Left ventricle myocardium superior (tissue), 1 donor: ENCODE results near the gene IMPG1. TPM values are rescaled to one million over a fixed set of nuclear protein-coding genes. Genes with fewer than 3 reads are reported as not detected.
A peak's percentile ranks its signal among the peaks of the same experiment; 100 is the strongest.

Experiments used
- ATAC-seq: fragments of 200-7000 bp; cut with Tn5 transposase; one replicate; pipeline ENCODE4 v1.9.1; 2020; ENCODE audit warnings: mild to moderate bottlenecking, moderate library complexity
- DNase-seq: peaks from one replicate; pipeline ENCODE4 v3.0.0-alpha.2; 2020
- intact Hi-C: fragments of 100-400 bp; cut with micrococcal nuclease; formaldehyde crosslinking; loops from one replicate; pipeline ENCODE4 v1.11.0; 2022
- long read RNA-seq: library from polyadenylated mRNA; unstranded; transcript quantifications from one replicate; pipeline ENCODE4 v2.0.0, GENCODE V29; 2021
- total RNA-seq: library from RNA; stranded (reverse); fragmentation: NEBNext Ultra II Directional; extraction: Animal tissue kit (Norgen Biotek cat#: 25700); gene quantifications from one replicate; pipeline ENCODE4 v1.2.1, GENCODE V29; 2021
- donor health status: DM: no; HTN: yes; CAD: no; lungs with severe emphysema.

IMPG1 gene, protein sequence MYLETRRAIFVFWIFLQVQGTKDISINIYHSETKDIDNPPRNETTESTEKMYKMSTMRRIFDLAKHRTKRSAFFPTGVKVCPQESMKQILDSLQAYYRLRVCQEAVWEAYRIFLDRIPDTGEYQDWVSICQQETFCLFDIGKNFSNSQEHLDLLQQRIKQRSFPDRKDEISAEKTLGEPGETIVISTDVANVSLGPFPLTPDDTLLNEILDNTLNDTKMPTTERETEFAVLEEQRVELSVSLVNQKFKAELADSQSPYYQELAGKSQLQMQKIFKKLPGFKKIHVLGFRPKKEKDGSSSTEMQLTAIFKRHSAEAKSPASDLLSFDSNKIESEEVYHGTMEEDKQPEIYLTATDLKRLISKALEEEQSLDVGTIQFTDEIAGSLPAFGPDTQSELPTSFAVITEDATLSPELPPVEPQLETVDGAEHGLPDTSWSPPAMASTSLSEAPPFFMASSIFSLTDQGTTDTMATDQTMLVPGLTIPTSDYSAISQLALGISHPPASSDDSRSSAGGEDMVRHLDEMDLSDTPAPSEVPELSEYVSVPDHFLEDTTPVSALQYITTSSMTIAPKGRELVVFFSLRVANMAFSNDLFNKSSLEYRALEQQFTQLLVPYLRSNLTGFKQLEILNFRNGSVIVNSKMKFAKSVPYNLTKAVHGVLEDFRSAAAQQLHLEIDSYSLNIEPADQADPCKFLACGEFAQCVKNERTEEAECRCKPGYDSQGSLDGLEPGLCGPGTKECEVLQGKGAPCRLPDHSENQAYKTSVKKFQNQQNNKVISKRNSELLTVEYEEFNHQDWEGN
- not detected for total RNA-seq
- long read RNA-seq, result 0 reads

DNA sequence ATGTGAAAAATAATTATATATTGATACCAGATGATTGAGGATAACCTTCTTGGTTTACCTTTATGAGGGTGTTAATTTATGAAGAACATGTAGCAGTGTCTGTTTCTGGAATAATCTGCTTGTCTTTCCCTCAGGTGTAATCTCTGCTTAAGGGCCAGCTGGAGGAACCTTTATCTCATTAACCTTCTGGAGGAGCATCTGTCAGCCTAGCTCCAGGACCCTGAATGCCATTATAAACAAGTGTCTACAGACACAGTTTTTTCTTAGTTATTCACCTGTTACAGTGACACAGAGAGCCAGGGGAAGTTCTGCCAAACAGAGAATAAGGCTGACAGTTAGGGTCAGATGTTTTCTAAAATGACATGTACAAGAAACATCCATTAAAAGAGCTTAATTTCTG is at the start of gene IMPG1:
IMPG1 (minus strand) TSS at position 101 of the 400 bp plus-strand sequence. CDS start 174 bp downstream, outside the sequence.
- DNase-seq (no peak), ATAC-seq (no peak)
- intact Hi-C loops, result no loop called here

DNA sequence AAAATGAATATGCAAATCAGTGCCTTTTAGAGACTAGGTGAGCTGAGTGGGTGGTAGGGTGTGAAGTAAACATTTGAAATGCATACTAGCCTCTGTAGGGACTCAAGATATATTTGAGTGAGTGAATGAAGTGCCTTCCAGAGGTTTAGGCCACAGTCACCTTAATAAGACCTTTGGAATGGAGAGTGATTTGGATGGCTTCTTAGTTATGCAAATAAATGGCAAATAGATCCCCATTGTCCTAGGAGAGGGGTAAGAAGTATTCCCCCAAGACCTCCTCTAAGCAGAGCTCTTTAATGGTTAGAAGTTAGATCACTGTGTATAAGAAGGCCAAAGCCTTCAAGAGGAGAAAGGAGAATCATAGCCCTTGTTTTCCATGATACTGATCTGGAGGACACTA is 47.8 kb upstream of the IMPG1 start:
- intact Hi-C loops, result no loop called here
- no peak for DNase-seq

DNA sequence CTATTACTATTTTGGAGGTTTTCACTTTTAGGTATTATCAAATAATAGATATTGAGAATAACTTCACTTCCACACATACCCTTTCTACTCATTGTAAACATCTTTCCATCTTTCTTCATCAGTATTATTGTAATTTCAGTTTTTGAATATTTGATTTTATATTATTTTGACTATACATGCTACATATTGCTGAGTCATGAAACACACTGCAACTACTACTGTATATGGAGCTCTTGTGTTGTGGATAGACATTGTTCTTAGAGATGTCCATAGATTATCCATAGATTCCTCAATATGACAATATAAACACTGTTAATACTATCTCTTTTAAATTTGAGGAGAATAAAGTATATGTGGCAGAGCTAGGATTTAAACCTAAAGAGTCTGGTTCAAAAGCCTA is 819 bp upstream of the IMPG1 start:
- DNase-seq, result no peak
- no peak for ATAC-seq
- intact Hi-C loops, result no loop called here

More for the DNA sequence above, 47.8 kb upstream of the IMPG1 start:
- no peak for ATAC-seq

DNA sequence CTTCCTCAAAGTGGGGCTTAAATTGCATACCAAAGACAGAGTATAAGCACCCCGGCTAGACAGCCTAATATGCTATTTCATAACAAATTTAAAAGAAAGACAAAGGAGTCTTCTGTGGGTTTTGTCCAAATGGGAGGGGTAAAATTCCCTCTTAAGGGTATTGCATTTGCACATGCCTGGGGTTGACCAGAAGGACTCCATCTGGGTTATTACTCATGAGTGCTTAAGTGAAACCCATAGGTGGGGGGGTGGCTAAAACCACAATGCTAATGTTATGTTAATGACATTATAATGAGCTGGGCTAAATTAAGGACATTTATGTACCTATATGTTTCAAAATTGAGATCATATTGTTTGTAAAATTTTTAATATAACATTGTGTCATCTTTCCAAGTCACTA is 15.0 kb downstream of the IMPG1 start:
- no peak for DNase-seq
- intact Hi-C loops, result no loop called here
- no peak for ATAC-seq

DNA sequence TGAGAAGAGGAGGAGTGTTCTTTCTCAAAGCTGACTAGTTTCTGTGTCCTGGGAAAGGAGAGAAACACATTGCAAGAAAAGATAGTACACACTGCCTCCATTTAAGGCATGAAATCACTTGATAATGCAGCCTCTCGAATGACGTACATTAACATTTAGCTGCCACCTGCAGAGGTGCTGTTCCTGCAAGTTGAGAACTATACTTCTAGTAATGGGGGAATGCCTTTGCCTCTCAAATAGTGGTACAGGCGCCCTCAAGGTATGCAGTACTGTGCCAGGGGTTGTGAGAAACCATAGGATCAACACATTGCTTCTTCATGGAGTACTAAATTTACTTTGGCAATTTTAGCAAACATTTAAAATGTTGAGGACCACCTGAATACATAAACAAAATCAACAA is 20.1 kb downstream of the IMPG1 start:
- intact Hi-C loops, result no loop called here

DNA sequence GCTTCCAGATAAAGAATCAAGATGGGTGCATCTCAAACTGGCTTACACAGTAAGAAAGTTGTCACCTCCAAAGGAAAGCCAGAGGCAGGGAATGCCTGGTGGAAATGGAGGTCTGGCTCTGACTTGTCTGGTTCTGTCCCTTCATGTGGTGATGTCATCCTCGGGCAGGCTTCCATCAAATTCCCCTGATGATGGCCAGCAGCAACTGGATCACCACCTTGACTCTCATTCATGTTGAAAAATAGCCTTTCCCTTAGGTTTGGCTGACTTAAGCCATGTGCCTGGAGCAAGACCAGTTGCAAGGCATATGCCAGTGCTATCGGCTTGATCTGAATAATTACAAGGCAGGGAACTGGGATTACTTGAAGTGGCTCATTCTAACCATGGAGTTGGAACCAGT is 28.8 kb downstream of the IMPG1 start:
- intact Hi-C loops, result no loop called here
- DNase-seq (no peak), ATAC-seq (no peak)

More for the DNA sequence above, 20.1 kb downstream of the IMPG1 start:
- no peak for DNase-seq
- no peak for ATAC-seq

DNA sequence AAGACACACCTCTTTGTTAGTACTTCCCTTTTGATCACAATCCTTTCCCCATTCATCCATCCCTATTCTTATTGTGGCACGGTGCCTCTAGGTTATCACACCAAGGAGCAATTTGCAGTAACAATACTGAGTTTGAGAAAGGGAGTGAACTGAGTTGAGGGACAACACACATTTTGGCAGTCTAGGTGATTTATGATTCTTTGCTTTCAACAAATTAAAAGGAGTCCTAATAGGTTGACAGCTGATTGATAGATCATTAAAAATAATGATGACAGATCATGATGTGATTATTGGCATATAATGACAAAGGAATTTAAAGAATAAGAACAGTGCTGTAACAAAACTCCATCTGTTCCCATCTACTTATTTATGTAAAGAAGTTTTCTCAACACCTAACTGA is 36.7 kb downstream of the IMPG1 start:
- DNase-seq (no peak), ATAC-seq (no peak)
- intact Hi-C loops, result no loop called here

DNA sequence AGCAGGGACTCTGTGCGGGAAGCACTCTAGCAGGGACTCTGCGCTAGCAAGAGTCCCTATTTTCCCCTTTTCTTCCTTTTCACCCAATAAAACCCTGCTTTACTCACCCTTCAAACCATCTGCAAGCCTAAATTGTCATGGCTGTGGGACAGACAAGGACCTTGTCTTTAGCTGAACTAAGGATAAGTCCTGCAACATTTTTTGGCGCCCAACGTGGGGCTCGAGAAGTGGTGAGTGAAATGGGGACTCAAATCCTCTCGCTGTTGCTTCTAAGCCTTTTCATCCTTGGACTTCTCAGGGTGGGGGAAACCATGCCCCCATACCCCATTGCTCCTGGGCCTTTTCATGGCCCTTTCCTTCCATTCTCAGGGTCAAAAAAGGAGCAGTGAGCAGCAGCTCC is 46.4 kb downstream of the IMPG1 start:
- ATAC-seq (no peak), DNase-seq (no peak)
- intact Hi-C loops, result no loop called here

DNA sequence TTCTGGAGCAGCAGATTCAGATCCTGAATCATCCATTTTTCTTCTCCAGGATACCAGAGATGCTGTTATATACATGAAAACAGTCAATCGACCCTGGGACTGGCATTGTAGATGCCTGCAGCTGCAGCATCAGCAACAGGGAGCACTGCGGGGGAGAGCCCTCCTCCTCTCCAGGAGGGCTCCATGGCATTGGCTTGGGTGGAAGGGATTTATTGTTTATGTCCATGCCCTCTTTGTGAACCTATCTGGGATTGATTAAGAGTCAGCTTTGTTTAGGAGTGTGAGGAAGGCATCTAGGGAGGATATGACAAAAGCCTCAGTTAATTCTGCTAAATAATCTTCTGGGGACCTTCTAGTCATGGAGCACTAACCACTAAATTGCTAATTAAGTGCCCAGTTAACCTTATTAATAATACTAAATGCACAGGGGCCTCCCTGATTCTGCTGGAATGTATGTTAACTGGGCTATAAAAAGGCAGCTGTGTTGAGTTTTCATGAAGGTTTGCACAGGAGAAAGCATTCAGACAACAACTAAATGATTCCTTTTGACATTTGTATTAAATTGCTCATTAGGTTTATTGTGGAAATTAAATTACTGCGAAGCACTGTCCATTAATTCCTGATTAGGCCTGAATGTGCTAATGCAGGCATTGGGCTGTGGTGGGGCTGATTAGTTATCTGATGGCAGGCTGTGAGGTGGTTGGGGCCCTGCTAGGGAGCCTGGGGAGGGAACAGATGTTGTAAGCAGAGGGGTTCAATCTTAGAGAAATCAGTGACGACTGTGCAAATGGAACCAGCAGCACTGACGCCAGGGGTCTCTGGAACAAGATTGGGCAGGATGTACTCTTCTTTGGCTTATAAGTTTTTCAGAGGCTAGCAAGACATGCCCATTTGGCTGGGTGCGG is 57.6 kb downstream of the IMPG1 start:
- no peak for DNase-seq
- no peak for ATAC-seq
- intact Hi-C loops, result no loop called here

DNA sequence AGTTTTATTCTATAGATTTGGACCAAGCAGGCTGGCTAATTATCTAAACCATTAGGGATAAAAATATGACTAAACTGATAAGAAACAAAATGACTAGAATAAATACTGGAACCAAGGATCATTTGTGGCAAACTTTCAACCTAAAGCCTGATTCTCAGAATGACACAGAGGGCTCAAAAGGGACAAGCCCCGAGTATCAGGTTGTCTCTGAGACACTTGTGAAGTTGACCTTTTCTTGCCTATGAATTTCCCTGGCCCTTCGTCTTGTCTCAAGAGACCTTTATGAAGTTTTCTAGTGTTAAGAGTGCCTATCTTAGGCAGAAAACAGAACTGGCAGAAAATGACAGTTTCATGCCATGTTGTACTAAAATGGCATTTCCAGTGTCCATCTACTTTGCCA is 68.3 kb downstream of the IMPG1 start:
- ATAC-seq, result no peak
- intact Hi-C loops, result no loop called here
- DNase-seq, result no peak

DNA sequence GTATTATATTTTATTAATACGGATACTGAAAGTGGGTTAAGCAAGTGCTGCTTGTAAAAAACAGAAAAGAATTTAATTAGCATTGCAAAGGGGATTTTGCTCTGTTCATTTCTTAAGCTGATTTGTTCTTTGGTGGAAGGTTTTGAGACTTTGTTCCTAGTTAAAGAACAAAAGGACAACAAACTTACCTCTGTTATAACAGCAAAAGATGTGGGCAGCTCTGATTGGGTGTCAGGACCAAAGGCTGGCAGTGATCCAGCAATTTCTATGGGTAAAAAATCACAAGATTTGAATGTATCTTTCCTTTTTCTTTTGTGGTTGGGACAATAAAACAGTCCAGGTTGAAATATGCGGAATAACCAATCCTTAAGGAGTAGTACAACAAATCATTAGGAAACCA is 68.8 kb downstream of the IMPG1 start:
- no peak for ATAC-seq

DNA sequence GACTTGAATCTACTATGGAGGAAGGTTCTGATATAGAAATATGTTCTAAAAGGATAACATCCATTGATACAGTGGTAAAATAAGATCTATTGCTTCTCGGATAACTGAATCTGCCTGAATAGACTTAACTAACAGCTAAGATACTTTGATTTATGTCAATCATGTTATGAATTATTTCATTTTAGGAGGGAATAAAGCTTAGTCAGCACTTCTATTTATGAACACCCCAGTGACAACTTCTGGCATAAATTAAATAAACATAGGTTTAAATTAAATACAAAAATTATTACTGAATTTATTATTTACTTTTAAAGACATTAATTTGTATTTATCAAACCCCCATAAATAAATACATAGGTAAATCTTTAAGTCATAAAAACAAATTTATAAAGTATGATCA is 69.3 kb downstream of the IMPG1 start:
- ATAC-seq, result no peak
- DNase-seq, result no peak
- intact Hi-C loops, result no loop called here

More for the DNA sequence above, 68.8 kb downstream of the IMPG1 start:
- no peak for DNase-seq
- intact Hi-C loops, result no loop called here

DNA sequence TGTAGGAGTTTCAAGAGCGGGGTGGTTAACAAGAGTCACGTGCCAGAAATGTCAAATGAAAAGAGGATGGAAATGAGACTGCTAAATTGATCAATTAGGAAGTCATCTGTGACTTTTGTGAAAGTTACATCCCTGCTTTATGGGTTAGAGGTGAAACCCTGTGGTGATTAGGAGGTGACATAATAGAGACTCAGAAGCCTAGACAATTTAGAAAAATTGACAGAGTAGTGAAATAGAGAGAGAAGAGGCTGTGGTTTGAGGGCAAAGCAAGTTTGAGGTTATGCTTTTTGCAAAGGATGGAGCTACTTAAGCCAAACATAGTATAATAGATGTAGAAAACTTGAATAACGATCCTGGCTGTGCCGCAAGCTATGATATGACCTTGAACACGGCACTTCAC is 71.8 kb downstream of the IMPG1 start:
- DNase-seq, result no peak
- no peak for ATAC-seq
- intact Hi-C loops, result no loop called here

DNA sequence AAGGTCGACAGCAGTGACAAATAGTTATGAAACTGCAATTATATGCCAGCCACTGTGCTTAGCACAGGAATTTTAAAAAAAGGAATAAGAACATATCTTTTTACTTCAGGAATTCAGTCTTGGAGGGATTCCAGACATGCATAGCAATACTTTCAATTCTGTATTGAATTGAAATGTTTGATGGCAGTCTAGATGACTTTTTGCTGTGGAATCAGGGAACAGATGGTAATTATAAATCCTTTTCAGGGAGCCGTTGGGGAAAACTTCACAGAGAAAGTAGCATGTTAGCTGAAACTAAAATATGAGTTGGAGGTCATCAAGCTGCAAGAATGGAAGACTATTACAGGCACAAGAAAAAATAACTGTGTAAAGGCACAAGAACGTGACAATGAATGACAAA is 74.8 kb downstream of the IMPG1 start:
- intact Hi-C loops, result no loop called here
- no peak for DNase-seq
- ATAC-seq, result no peak

DNA sequence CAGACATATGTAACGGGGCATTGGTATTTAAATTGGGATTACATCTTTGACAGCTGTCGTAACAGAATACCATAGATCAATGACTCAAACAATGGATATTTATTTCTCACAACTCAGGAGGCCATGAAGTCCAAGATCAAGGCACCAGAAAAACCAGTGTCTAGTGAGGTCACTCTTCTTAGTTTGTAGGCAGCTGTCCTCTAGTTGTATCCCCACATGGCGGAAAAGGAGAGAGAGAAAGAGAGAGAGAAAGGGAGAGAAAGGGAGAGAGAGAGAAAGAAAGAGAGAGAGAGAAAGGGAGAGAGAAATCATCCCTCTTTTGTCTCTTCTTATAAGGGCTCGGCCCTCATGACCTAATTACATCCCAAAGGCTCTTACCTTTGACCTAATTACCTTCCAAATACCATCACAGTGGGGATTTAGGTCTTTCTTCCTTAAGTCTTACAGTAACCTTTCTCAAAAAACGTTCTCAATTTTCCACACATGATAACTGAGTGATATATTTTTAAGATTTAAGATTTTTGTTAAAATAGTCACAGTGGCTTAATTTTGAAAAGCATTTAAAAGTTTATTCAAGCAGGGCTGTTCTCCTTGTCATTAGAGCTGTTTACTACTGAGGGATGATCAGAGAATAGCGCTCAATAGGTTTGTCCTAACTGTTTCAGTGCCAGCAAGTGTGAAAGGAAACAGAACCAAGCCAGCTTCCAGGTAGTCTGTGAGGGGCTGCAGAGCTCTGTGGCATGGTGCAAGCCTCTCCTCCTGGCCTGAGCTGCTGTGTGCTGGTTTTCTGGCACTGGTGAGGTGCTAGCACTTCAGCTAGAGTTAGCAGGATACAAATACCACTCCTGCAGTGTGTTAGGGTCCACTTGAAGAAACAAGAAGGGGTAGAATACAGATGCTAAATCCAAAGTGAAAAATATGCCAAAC is 79.0 kb downstream of the IMPG1 start:
- no peak for DNase-seq
- ATAC-seq, result peak; percentile 31
- intact Hi-C loops, result no loop called here

DNA sequence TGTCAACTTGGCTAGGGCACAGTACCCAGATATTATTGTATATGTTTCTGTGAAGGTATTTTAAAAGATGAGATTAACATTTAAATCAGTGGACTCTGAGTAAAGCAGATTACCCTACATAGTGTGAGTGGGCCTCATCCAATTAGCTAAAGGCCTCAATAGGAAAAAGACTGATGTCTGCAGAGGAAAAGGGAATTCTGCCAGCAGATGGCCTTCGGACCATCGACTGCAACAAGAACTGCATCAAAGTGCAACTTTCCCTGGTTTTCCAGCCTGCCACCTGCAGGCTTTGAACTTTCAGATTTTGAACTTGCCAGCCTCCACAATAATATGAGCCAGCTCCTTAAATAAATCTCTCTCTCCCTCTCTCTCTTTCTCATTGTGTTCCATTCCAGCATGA is 80.5 kb downstream of the IMPG1 start:
- ATAC-seq, result no peak
- no peak for DNase-seq
- intact Hi-C loops, result no loop called here

DNA sequence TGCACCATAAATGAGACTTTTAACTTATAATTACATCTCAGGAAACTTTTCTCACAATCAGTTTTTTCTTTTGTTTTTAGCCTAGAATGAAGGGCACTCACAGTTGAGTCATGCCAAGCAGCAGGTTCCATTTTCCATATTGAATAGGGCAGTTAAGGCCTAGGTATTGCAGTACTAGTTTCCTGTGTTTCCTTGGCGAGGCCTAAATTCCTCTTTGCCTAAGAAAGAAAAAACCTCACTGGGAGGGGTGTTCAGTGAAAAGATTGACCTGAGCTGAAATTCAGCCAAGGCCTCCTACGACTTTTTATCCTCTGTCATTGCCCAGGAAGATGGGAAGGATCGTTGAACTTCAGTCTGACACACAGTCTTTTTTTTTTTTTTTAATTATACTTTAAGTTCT is 85.5 kb downstream of the IMPG1 start:
- no peak for ATAC-seq
- no peak for DNase-seq

DNA sequence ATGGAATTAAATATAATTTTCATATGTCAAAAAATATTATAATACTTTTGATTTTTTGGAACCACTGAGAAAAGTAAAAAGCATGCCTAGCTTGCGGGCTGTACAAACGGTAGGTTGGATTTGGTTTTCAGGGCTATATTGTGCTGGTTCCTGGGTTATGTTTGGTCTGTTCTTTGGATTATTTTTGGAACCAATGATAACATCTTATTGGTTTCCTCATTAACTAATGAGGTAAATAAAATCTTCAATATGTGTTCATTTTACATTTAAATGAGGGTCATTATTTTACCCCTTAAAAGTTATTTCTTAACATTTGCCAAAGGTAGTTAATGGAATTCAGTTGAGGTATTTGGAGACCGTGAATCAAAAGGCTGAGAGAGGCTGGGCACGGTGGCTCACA is 96.6 kb downstream of the IMPG1 start:
- ATAC-seq, result no peak
- intact Hi-C loops, result no loop called here
- DNase-seq, result no peak

More for the DNA sequence above, 85.5 kb downstream of the IMPG1 start:
- intact Hi-C loops, result no loop called here

DNA sequence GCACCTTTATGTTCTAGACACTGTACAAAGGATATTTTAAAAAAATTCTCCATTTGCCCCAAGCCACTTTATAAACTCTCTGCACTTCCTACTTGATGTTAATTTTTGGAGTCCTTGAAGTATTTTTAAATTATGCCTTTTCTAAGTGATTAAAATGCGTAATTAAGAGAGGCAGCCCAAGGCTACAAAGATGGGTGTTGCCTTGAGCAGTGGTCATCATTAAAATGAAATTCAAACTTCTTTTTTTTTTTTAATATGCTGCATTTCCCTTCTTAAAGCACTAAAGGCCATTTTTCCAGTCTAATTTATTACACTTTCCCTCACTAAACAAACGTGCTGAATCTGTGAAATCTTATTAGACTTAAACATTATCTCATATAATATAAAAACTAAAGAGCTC is 102.4 kb downstream of the IMPG1 start:
- no peak for DNase-seq
- no peak for ATAC-seq
- intact Hi-C loops, result no loop called here
